Measurements from ENCODE around the gene CFDP1. TPM values are rescaled to one million over a fixed set of nuclear protein-coding genes. Genes with fewer than 3 reads are reported as not detected.
A peak's percentile ranks its signal among the peaks of the same experiment; 100 is the strongest.

CFDP1 gene
- total RNA-seq, 1 donor from 2014 or later = 52.4 TPM

DNA sequence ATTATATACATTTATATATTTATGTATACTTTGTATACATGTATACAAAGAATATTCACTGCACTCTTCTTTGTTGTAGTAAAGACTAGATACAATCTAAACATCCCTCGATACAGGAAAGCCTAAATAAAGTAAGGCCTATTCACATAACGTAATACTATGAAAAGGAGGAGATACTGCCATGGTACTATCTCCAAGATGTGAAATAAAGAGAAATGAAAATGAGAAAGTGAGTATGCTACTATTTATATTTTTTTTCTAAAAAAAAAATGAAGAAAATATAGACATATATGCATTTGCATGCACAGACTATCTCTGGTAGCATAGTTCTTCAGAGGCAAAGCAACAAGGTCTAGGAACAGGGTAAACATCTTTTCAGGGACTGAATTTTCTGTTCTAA lies 19.4 kb downstream of the CFDP1 start:
- DNase-seq (ENCODE audit: low read depth in 2 of 2) = no peak

DNA sequence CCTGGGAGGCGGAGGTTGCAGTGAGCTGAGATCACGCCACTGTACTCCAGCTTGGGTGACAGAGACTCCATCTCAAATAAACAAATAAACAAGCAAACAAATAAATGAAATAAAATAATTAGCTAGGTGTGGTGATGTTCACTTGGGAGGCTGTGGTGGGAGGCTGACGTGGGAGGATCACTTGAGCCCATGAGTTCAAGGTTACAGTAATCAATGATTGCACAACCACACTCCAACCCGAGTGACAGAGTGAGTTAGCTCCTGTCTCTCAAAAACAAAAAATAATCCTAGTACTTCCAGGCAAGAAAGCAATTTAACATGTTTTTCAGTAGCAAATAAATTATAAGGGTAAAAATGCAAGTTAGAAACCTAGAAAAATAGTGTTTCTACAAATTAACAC lies 26.4 kb downstream of the CFDP1 start:
- DNase-seq (ENCODE audit: low read depth in 2 of 2) = no peak

DNA sequence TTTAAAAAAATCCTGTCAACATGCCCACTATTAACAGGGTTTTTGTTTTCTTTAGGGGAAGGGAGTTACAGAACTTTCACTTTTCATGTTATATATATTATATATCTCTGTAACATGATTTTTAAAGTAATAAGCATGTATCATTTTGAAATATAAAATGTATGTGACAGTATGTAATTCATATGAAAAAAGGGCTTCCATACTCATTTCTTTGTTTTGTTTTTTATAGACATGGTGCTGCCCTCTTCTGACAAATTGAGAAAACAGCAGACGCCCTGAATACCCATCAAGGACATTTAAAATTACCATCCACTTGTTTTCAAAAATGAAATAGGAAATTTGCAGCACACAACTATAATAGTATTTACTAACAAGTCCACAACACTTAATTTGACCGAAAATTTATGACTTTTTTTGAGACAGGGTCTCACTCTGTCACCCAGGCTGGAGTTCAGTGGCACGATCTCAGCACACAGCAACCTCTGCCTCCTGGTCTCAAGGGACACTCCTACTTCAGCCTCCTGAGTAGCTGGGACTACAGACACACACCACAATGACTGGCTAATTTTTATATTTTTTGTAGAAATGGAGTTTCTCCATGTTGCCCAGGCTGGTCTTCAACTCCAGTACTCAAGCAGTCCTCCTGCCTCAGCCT lies 30.4 kb downstream of the CFDP1 start:
- DNase-seq (ENCODE audit: low read depth in 2 of 2) = peak; percentile 71 to 74

DNA sequence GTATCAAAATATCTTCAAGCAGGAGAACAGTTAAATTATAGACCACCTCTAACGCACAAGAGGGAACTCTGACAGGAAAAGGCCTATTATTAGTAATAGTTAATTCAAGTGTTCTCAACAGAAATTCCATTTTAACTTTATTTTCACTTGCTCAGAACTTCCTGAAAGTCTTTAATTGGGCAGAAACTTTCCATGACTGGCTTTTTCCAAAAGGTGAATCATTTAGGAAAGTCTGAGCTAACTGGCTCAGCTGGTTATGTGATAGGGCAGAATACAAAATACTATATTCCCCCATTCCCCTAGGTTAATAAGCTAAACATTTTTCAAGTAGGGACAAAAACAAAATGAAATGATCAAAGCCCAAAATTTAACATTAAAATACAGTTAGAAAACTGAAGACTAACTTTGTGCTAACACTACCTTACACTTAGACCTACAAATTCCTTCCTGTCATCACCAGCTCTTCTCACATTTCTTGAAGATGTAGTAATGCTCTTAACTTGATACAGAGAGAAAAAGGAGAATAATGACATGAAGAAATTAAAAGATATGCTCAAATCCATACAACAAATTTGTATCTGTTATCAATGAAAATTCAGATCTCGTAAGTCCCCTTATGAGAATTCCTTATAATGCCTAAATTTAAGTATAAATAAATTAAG lies 31.0 kb downstream of the CFDP1 start:
- peak; percentile 90 to 95 for DNase-seq (ENCODE audit: low read depth in 2 of 2)

DNA sequence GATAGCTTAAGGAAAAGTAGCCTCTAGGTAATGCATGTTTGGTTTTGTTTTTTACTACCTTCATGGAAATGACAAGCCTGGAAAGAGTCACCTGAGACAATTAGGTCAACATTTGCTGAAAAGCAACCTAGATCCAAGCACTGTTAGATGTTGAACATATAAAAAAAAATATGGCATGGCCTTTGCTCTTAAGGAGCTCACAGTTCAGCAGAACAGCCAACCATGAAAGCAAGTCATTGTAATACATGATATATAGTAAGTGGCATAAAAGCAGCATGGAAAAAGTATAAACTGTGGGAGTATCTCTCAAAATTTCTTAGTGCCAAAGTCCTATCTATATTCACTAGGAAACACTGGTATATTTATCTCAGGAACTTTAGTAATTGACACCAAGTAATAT lies 31.6 kb downstream of the CFDP1 start:
- no peak for DNase-seq (ENCODE audit: low read depth in 2 of 2)

DNA sequence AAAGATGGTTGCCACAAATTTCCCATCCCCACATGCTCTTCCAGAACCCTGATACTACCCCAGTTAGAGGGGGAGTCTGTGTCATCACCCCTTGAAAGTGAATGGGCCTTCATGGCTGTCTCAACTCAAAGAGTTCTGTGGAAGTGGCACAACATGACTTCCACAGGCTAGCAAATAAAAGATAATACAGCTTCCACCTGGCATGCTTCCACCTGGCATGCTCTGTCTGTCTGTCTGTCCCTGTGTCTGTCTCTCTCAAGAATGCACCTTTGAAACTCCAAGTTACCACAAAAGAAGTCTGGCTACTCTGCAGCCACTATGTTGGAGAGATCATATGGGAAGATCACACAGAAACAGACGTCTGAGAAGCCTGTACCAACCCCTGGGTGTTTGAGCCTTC lies 35.0 kb downstream of the CFDP1 start:
- no peak for DNase-seq (ENCODE audit: low read depth in 2 of 2)

DNA sequence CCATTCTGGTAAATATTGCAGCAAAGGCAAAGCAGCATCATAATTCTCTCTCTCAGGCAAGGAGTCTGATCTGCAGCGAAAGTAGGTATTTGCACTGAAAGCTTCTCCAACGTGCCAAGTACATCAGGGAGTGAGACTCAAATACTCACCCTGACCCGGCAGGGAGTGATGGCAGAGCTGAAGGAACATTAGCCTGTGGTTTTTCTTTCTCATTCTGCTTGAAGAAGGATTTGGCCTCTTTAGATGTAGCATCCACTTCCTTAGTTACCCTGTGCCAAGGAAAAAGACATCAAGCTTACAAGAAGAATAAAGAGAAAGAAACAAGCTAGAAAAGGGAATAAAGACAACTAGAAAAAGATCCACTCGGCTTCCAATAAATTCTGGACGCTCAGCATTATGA lies 38.4 kb downstream of the CFDP1 start:
- no peak for DNase-seq (ENCODE audit: low read depth in 2 of 2)

DNA sequence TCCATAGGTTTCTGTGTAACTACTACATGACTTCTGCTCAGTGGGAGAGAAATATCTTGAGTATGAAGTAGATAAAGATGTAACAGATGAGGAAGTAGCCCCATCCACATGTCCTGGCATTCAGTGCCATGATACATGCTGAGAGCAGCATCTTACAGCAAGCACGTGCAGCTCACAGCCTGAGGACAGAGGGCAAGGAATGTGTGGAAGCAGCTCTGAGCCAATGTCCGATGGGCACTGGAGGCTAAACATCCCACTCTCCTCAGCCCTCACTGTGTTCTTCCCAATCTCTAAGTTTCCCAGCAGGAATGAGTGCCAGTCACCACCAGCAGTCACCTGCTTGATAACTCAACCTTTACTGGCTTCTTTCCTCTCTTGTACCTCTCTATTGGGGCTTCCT lies 40.4 kb downstream of the CFDP1 start:
- DNase-seq (ENCODE audit: low read depth in 2 of 2) = no peak

DNA sequence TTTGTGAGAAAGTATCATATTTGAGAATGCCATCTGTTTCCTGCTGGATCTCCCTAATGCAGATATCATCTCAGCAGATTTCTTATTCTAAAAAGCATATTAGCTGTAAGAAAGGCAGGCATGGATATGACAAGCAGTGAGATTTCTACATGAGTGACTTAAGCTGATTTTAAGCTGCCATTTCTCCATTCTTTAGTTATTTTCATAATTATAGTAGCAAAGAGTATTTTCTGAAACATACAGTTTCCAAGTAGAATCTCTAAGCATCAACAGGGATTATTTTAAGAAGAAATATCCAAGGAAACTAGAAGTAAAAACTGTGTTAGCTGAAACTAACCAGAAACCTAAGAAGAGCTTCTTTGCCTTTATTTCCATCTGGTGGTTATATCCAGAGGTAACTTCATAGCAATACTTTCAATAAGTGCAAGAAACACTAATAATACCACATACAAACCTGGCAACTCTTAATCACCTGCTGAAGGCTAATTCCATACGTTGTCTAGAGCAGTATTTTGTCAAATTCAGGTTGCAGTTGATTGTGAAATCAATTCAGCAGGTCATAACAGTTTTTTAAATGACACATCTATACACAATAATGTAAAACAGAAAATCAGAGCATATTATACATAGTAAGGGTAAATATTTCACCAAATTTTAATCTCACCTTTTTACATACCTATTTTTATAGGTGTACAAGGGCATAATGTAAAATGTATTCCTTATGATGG lies 42.2 kb downstream of the CFDP1 start:
- DNase-seq (ENCODE audit: low read depth in 2 of 2) = no peak

DNA sequence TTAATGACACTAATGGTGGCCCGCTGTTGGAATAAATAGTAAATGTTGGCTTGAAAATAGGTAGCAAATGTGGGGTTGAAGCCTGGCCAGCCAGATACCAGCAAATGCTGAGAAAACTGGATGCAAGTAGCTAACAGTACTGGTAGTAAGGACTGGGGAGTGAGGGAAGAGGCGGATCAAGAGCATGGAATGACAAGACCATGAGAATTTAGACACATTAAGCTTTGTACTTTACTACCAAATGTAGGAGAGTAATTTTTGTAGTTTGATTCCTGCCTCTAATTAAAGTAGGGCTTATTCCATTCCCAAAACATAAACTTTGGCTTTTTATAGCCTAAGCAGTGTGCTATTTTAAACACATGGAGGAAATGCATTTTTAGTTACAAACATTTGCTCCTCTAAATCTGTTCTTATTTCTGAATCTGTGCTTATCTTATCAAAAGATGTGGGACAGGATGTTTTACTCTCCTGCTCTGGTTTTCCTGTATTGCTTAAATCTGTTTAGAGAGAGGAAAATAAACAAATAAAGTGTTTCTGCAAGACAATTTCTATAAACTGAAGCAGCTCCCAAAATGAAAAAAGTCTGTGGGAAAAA lies 44.1 kb downstream of the CFDP1 start:
- no peak for DNase-seq (ENCODE audit: low read depth in 2 of 2)

DNA sequence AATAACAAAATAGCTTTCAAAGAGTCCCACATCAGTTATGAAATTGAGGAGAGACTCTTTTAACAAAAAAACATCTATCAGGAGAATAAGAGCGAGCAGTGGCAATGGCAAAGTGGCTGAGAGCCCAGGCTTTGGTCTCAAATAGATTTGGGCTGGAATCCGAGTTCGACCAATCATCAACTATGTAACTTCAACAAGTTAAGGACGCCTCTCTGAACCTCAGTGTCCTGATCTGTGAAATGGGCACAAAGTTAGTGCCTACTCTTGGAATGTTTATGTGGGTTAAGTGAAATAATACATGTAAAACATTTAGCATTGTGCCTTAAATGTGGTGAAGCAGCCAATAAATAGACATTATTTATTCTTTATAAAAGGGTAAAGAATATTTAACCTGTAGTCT lies 45.4 kb downstream of the CFDP1 start:
- no peak for DNase-seq (ENCODE audit: low read depth in 2 of 2)

DNA sequence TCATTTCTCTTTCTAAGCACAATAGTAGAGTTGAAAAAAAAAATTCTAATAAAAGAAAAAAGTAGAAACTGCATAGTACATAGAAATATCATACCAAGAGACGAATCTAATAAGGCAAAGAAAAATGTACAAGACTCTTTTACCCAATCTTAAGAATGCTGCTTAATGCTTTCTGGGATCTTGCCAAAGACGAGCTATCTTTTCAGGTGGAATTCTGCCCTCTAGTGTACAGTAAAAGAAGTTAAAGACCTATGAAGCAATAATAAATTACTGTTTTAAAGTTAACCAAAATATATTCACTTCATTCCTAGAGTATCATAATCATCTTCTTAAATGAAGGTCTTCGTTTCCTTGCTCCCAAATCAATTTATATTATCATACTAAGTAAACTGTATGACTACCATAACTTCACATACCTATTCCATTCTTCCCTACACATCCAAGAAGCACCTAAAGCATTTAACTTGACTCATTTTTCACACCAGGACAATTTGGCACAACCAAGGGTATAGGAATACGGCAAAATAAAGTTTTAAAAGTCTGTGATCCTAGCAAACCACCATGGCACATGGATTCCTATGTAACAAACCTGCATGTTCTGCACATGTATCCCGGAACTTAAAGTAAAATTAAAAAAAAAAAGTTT lies 47.7 kb downstream of the CFDP1 start:
- DNase-seq (ENCODE audit: low read depth in 2 of 2) = peak; percentile 38 to 80

DNA sequence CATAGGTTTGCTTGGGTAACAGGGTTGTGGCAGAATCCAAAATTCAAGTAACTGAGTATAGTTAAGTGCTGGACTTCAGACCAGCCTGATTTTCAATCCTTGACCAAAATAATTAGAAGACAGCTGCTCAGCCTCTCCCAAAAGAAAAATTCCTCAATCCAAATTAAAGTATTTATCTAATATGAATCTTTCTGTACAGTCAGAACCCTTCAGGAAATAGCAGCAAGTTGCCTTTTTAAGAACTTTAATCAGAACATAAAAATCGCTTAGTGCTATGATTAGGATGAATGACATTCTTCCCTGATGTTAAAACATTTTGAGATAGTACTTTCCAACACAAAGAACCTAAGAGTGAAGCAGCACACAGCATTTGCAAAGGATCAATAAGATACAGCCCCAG lies 50.2 kb downstream of the CFDP1 start:
- no peak for DNase-seq (ENCODE audit: low read depth in 2 of 2)

DNA sequence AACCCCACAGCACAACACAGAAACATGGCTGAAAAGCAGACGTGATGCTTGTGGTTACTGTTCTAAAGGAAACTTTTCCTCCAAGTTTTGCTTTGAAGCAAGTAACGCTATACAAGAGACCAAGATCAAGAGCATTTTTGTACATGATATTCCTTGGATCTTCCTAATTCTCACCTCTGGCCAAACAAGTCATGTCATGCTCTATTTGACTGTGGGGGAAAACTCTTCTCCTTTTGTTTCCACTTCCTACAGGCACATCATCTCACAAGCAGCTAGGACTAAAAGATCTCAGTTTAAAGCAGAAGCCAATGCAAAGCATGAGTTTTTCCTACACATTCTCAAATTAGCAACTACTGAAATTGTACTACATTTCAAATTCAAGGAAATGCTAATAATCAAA lies 50.7 kb downstream of the CFDP1 start:
- DNase-seq (ENCODE audit: low read depth in 2 of 2) = no peak

DNA sequence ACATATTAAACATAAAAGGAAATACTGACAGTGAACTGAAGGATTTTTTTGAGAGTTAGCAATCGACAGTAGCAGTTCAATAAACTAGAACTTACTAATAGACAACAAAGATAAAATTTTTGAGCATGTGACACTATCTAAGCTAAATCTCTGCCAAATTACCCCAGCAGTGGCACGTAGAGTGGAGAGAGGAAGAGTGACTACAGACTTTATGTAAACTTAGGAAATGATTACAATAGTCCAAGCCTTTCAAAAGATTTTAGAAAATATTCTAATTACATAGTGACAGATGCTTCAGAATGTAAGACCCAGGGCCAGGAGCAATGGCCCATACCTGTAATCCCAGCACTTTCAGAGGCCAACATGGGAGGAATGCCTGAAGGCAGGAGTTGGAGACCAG lies 52.4 kb downstream of the CFDP1 start:
- peak; percentile 72 to 88 for DNase-seq (ENCODE audit: low read depth in 2 of 2)

DNA sequence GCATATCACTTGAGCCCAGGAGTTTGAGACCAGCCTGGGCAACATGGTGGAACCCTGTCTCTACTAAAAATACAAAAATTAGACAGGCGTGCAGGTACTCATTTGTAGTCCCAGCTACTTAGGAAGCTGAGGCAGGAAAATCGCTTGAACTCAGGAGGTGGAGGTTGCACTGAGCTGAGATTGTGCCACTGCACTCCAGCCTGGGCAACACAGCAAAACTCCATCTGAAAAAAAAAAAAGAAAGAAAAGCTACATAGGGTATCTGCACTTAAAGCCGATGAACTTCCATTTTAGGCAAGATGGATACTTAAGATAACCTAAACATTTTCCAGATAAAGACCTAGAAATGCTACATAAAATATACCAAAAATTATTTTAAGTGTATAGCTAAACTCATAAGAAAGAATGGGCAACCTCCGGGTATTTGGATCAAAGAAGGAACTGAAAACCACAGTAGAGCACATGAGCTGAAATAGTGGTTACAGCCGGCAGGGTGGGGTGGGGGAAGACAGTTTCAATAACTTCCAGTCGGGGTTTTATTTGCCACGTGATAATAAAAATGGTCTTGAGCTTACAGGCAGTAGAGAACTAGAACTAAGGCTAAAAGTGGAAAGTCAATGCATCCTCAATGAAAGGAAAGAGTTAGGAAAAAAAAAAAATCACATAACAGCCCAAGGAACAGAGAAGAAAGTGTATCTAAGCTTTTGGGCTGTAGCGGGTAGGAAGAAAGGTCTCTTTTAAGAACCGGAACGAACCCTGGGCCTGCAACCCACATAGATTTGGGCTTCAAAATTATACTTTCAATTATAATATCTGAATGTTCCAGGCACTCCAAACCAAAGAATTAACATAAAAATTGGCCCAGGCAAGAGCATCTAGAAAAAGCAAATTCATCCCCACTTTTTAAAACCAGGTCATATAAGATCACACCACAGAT lies 53.1 kb downstream of the CFDP1 start:
- no peak for DNase-seq (ENCODE audit: low read depth in 2 of 2)

DNA sequence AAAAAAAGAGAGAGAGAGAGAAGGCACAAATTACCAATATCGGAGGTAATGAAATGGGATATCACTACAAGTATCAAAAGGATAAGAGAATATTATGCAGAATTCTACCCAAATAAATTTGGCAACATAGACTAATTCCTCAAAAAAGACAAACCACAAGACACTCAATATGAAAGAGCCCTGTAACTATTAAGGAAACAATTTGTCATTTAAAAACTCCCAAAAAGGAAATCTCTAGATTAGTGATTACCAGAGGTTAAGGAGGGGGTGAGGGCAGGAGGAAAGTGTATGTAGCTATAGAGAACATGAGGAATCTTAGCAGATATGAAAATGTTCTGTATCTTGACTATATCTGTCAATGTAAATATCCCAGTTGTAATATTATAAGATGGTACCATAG lies 54.0 kb downstream of the CFDP1 start:
- DNase-seq (ENCODE audit: low read depth in 2 of 2) = no peak

DNA sequence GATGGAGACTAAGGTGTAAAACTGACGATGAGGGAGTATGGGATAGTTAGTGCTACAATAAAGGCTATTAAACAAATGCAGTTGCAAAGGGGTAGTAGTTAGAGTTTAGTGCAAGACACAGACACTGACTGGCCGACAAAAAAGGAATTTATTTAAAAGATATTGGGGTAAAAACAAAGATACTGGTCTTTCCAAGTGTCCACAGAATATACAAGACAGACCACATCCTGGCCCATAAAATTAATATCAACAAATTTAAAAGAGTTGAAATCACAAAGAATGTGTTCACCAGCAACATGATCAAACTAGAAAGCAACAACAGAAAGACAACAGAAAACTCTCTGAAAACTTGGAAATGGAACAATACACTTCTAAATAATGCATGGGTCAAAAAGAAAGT lies 54.7 kb downstream of the CFDP1 start:
- DNase-seq (ENCODE audit: low read depth in 2 of 2) = no peak

DNA sequence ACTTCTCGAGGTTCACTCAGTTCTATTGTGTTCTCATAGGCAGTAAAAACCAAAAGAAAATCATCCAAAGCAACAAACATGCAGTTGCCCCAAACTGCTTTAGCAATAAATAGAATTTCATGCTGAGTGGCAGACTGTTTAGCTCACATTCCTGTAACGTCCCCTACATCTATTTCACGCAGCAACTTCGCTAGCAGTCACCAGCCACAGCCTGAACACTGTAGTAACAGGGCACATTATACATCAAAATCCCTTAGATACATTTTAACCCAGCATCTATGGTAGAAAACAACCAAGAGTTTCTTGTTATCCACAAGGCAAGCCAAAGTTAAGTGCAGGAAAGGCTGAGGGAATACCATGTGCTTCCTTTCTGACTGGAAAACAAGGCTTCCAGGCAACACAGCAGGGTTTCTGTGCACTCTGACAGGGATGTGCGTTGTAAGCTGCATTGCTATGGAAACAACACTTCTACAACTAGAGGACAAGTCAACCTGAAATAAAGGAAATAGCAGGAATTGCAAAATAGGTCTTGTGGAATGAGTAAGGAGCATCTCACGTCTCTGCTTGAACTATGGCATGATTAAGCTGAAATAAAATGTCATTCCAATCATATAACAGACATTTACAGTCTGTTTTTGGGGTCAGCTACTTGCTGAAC lies 55.4 kb downstream of the CFDP1 start:
- DNase-seq (ENCODE audit: low read depth in 2 of 2) = peak; percentile 98

DNA sequence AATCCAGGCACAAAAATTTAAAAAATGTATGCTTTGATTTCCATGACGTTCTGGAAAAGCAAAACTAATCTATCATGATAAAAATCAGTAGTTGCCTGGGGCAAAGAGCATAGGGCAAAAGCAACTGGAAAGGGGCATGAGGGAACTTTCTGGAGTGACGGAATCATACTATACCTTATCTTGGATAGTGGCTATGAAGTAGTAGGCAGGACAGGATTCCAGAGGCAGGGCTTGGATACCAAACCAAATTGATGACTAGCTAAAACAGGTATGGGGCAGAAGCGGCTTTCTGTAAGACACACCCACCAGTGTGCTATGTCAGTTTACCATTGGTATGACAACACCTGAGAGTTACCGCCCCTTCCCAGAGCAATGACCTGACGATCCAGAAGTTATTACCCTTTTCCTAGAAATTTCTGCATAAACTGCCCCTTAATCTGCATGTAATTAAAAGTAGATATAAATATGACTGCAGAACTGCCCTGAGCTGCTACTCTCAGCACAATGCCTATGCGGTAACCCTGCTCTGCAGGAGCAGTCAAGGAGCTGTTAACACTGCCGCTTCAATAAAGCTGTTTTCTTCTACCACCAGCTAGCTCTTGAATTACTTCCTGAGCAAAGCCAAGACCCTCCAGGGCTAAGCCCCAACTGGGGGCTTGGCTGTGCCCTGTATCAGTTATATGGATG lies 56.7 kb downstream of the CFDP1 start:
- no peak for DNase-seq (ENCODE audit: low read depth in 2 of 2)
